NB4 (cell line): ENCODE data around the gene JCHAIN.

Source experiments
- CTCF ChIP-seq: IDR thresholded peaks from one replicate; pipeline ENCODE4 v1.5.1; 2012; ENCODE audit warnings: low read depth, low read length
- POLR2A ChIP-seq: IDR thresholded peaks from 2 replicates; pipeline ENCODE4 v1.6.1; 2011; ENCODE audit warnings: mild to moderate bottlenecking; ENCODE audit not compliant: insufficient read length; ENCODE audit errors: extremely low read depth

GRCh38 chr4:70712604-70713452 is 46.5 kb upstream of the JCHAIN start:
- TF ChIP-seq POLR2A (no peak), CTCF (no peak)
